HG02610 (cell line): ENCODE data around the gene ELL2.
A peak's percentile ranks its signal among the peaks of the same experiment; 100 is the strongest.

ENCODE experiments used
- ATAC-seq: cut with Tn5 transposase; IDR thresholded peaks from one replicate; pipeline ENCODE4 v1.9.1; 2021; ENCODE audit warnings: mild to moderate bottlenecking, moderate library complexity; ENCODE audit not compliant: unreplicated experiment

Gene ELL2

DNA sequence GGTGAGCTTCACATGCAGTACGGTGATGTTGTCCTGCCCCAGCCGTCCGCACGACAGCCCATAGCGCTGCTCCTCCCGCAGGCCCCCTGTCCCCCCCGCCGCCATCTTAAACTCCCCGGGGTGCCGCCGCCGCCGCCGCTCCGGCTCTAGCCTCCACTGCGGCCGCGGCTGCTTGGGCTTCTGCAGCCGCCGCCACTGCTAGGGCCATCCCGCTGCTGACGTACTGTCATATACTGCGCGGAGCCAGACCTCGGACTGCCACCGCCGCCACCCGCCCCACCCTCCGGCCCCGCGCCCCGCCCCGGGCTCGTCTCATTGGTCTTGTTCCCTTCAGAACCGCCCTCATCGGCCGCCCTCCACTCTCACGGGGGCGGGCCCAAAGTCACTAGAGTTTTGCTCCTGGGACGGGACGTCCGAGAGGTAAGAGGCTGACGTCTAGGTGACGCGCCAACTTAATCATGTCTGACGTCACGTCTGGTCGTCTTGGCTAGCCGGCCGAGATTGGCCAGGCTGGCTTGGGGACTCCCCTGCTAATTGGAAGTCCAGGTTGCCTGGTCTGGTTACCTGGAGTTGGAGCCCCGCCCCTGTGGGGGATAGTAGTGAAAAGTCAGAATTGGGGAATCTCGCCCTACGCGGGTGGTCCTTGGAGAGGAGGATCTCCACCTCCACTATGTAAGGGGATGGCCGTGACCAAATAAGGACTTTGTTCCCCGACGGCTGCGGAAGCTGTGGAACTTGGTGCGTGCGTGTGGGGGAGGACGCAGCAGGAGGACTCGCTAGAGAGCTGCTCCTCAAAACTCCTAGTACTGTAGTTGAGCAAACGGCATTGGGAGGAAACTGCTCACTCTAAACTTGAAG, at the start of gene ELL2:
Gene ELL2 (minus strand): TSS at position 235 of the 858 bp plus-strand sequence. CDS start 130 bp downstream, at position 105.
- peak; percentile 90 for ATAC-seq

DNA sequence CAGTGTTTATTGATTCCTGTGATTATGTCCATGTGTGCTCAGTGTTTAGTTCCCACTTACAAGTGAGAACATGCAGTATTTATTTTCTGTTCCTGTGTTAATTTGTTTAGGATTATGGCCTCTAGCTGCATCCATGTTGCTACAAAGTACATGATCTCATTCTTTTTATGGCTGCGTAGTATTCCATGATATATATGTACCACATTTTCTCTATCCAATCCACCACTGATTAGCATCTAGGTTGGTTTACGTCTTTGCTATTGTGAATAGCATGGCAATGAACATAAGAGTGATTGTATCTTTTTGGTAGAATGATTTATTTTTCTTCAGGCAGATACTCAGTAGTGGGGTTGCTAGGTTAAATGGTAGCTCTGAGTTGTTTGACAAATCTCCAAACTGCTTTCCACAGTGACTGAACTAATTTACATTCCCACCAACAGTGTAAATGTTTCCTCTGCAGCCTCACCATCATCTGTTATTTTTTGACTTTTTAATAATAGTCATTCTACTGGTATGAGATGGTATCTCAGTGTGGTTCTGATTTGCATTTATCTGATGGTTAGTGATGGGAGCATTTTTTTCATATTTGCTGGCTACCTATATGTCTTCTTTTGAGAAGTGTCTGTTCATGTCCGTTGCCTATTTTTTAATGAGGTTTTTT, 47.5 kb upstream of the ELL2 start:
- ATAC-seq: peak; percentile 43

DNA sequence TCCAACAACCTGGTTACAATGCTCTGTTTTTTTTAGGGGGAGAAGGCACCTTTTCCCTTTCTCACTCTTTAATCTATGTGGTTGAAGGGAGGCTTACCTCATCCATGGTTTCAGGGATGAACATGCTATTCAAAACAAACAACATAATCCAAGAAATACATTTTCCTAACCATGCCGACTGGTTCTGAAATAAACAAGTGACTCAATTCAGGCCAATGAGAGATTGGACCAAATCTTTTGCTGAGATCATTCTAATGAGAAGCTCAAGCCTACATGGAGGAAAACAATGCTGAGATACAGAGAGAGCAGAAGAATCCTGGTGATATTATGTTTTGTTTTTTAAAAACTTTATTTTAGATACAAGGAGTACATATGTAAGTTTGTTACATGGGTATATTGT, 46.8 kb upstream of the ELL2 start:
- no peak for ATAC-seq

DNA sequence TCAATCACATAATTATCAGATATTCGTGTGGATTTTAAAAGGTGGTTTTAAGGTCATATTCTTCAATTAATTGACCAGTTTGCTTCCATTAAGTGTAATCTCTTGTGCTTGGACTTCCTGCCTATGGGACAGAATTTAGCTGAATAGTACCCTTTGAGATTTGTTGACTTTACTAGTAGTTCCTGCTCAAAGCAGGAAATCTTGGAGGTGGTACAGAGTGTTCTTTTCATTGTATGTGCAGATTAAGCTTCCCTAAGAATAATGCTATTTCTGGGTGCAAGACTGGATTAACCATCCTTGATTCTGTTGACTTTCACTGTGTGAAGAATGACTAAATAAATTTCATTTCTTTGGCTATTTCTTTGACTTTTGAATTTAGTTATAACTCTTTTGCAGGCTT, 45.4 kb upstream of the ELL2 start:
- ATAC-seq: no peak

DNA sequence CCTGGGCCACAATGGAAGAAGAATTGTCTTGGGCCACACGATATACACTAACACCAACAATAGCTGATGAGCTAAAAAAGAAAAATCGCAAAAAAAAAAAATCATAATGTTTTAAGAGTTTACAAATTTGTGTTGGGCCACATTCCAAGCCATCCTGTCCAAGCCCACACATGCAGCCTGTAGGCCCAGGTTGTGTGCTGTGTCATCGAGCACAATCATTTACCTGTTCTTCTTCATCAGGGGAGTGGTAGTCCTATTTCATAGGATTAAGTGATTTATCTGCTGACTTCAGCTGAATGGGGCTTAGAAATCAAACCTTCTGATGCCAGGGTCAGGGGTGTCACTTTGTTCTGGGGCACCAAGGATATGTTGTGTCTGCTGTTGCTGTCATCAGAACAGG, 44.6 kb upstream of the ELL2 start:
- no peak for ATAC-seq

DNA sequence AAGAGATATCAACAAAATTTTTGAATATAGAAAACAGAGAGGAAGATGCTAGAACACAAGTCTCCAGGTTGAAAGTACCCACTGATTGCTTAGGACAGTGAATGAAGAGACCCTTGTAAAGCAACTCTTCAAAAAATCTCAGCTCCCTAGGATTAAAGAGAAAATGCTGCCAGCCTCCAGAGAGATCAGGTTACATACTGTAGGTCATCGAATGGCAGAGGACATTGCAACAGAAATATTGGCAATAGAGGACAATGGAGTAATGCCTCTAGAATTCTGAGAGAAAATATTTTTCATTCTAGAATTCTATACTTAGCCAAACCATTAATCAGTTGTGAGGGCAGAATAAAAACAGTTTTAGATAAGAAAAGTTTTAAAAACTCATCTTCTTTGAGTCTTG, 43.1 kb upstream of the ELL2 start:
- no peak for ATAC-seq

DNA sequence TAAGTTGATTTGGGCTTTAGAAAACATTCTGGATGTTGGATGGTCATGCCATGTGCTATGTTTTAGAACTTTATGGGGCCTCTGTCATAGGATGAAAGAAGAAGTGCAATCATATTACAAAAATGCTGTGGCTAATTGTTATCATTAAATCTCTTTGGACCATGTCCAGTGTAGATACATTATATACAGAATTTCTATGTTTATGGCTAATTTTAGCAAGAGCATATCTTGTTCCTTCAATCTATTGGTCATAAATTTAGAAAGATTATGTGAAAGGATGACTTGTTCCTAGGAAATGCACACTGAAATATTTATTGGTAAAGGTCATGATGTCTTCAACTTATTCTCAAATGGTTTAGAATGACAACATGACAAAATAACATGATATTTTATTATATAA, 42.4 kb upstream of the ELL2 start:
- no peak for ATAC-seq

DNA sequence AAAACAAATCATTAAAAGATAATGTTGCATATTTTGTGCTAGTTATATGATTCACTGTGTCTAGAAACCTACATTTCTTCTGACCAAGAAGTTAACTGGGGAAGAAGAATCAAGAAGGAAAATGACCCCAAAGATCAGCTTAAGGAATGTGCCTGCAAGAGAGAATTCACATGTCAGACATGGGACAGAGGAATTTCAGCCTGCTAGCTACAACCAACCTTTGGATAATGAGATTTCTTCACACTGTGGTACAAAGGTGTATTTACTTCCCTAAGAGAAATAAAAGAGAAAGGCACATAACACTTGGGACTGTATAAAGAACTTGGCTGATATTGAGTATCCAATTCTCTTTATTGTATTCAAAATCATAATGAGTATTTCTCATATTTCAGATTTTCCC, 39.6 kb upstream of the ELL2 start:
- no peak for ATAC-seq

DNA sequence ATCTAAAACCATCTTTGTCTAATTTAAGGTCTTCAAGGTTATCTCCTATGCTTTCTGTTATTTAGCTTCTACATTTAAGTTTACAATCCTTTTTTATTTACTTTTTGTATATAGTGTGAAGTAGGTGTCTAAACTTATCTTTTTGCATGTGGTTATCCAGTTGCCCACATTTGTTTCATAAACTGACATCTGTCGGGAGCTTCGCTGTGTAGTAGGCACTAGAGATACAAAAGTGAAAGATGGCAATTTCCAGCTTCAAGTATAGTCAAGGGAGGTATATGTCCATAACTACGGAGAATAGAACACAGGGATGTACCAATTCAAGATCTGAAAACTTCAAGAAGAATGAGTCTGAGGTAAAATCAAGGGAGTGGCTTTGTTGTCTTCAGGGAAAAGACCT, 38.7 kb upstream of the ELL2 start:
- no peak for ATAC-seq

DNA sequence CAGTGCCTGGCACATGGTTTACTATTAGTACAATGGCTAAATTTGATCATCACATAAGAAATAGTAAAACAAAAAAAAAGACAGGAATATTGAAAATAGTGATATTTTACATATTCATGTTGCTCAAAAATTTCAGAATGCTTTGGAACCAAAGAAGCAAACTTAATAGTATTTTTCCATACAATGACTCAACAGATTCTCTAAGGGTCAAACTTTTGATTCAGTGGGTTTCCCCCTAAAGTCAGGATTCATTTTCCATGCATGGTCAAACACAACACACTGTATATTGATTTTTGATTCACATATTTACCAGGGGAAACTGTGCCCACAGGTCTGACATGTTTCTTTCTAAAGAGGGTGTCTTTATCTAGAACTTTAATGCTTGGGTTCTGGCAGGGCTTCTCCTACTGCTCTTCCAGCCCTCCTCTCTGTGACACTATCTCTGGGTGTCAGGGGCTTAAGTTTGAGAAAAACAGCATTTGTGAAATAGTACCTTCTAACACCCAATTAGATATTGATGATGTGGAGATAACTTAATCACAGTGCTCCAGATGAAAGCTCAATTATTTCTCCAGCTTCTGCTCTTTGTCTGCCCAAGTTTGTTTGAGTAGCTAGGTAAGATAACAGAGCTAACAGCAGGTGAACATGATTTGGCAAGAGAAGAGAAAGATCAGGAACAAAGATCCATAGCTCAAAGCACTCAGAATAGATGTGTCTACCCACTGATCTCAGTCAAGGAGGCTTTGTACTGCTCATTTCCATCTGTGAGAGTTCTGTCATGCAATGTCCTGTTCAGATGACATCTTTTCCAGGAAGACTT, 35.5 kb upstream of the ELL2 start:
- ATAC-seq: no peak

DNA sequence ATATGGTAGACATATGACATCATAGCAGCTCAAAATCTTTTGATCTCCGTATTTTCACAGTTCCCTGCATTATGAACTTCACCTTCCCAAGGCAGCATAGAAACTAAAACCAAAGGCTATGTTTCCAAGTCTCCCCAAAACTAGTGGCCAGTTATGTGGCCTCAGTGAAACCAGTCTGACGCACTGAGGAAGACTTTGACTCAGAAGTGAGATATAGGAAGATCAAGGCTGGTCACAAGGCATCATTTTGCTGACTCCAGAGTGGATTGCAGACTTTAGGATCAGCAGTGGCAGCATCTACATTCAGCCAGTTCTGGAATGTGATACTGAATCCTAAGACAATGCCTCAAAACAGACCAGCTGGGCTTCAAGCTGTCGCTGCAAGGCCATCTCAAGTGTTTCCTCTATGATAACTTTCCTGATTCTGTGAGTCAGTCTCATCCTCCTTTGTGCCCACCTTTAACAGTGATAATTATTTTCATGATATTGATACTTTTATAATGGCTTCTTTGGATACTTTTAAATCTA, 34.4 kb upstream of the ELL2 start:
- no peak for ATAC-seq

DNA sequence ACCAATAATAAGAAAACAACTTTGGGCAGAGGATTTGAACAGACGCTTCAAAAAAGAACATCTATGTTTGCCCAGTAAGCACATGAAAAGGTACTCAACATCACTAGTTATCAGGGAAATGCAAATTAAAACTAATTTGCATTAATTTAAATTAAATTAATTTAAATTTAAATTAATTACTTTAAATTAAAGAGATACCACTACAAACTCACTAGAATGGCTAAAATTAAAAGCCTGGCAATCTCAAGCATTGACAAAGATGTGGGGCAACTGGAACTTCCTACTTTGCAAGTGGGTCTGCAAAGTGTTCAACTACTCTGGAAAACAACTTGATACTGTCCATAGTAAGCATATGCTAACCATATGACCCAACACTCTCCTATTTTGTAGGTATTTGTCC, 32.1 kb upstream of the ELL2 start:
- ATAC-seq: no peak

DNA sequence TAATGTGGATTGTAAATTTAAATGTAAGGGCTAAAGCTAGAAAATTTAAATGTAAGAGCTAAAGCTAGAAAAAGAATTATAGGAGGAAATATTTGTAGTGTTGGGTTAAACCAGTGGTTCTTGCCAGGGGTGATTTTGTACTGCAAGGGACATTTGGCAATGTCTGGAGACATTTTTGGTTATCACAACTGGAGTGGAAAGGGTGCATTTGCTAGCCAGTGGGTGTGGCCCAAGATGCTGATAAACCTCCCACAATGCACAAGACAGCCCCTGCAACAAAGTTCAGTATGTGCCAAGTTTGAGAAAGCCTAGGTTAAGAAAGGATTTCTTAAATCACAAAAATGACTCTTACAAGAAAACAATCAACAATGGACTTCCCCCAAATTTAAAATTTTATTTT, 31.6 kb upstream of the ELL2 start:
- ATAC-seq: no peak

DNA sequence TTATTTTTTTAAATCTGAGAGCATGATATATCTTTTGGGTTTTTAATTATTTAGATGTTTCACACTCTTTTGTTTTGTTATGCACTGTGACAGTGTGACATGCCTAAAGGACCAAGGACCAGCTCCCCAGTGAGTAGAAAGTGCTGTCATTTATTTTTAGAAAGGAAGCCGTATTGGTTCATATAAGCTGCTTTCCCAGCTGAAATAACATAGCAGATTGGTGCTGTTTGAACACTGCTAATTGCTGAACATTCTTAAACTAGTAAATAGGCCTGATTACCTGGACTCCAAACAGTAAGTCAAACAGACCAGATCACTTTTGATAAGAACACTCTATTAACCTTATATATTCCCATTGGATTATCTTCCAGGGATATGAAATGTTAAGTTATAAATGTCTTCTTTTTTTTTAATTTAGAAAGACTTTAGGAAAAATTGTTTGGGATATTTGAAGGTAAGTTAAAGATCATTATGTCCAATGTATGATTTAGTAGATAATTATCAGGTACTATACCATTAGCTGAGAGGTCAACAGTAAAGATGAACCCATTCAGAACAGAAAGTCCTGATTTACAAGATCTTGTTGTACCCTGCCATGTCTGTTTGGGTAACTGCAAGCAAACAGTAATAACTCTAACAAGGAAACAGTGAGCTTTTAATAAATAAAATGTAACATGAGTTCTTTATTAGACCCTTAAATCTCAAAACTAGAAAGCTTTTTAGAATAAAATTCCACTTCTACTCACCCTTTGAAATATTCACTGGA, 27.8 kb upstream of the ELL2 start:
- no peak for ATAC-seq

DNA sequence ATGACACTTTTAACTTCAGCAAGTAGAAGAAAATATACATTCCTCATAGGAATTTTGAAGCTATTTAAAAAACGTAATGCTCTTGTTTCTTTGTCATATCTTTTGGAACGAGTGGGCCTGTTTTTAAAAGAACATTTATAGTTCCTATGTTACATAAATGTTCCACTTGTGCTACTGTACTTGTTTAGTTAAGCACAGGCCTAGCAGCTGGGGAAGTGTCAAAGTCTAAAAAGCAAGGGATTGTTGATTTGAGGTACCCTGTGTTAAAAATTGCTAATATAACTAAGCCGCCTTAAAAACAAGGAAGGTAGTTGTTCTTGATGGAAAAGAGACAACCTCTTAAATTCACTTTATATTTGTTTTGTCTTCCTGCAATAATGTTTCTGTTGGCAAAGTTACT, 27.2 kb upstream of the ELL2 start:
- ATAC-seq: no peak

DNA sequence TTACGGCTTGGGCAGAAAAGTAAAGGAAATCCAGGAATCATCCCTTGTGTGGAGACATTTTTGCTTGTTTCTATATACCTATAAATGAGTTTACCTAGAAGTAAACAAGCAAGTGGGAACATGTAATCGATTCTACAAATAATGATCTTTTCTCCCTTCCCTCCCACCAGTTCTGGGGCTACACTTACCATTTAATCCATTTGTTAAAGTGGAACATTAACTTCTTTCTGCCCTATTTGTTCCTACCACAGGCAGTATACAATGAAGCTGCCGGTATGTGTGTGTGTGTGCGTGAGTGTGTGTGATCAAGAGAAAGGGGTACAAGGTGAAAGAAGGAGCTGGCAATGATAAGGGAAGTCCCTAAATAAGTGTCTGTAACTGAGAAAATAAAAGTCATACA, 26.4 kb upstream of the ELL2 start:
- ATAC-seq: no peak

DNA sequence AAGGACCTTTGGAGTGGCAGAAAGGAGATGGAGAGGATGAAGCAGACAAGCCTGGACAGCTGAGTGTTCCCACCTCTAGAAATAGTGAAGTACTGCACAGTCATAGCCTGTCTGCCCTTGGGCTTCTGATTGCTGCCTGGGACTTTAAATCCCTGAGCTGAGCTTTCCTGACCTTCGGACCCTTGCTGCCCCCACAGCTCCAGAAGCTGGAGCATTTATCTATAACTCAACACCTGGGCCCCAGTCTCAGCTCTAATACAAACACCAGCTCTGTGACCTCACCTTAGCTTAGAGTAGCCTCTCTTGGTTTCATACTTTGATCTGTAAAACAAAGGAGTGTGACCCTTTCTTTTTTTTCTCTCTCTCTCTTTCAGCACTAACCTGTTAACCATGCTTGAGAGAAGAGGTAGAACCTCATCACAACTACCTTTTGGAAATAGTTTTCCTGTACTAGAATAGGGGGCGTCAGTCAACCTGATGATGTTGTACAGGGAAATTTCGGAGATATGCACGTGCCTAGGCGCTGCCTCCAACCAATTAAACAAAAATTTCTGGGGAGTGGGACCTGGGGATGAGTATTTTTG, 25.4 kb upstream of the ELL2 start:
- ATAC-seq: no peak

DNA sequence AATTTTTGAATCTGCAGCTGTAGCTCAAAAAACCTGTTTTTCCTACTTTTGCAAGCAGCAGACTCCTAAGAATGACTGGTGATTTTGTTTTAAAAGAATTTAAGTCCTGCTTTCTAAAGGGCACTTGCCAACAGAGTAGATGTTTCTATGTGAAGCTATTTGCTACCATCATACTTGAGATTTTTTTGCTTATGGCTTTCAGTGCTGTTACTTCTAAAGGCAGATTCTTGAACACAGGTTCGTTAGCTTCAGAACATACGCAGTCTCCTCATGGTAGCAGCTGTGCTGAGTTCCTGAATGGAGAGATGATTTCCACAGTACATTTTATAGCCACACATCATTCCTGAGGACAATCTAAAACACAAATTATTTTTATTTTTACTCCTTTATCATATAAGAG, 24.4 kb upstream of the ELL2 start:
- no peak for ATAC-seq

DNA sequence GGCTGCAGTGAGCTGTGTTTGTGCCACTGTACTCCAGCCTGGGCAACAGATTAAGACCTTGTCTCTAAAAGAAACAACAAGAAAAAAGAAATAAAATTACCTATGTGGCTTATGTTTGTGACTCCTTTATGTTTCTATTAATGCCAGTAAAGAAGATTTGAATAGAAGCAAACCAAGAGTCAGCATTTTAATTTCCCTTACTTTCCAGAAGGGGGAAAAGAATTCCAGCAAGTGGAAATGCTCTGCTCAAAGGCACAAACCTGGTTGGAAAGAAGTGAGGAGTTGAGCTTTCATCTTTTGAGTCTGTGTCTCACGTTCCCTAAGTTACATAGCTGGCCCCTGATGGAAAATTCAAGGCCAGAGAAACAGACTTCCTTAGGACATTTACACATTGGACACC, 23.6 kb upstream of the ELL2 start:
- ATAC-seq: no peak

DNA sequence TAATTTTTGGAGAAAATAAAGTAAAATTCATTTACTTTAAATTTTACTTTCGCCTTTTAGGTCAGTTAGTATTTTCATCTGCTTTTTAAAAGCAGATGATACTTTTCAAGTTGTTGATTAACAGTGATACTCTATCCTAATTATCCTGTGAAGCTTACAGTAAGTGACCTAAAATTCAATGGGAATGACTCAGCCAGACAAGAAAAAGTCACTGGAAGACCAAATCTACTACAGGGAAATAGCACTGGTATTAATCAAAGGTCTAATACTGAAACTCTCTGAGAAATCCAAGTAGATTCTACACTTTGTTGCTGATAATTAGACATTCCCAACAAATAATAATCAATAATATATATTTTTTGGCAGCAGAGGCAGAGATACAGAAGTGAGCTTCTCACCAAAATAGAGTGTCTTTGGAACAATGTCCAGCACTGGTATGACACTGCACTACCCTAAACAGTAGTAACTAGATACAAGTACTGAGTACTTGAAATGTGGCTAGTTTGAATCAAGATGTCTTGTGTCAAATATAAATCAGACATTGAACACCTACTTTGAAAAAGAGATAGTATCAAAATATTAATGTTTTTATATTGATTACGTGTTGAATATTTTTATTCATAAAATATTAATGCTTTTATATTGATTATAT, 22.8 kb upstream of the ELL2 start:
- no peak for ATAC-seq
